A673 (cell line): ENCODE measurements around the gene TSPEAR. TPM values are rescaled to one million over a fixed set of nuclear protein-coding genes. Genes with fewer than 3 reads are reported as not detected.

Experiments
- BruUV-seq: library from RNA; stranded (reverse); fragments of 400-500 nt; replicated peaks from 2 replicates; lab custom pipeline; 2021; lab: Mats Ljungman, UMichigan
- CTCF ChIA-PET: fragments of 300-600 bp; sonication (Branson Sonifier 250); formaldehyde crosslinking; loops from one replicate; lab custom pipeline; 2022; ENCODE audit warnings: antibody characterized with exemption; lab: Charles Lee
- POLR2A ChIA-PET: fragments of 300-600 bp; sonication (Branson Sonifier 250); formaldehyde crosslinking; loops from one replicate; lab custom pipeline; 2022; ENCODE audit warnings: antibody characterized with exemption; ENCODE audit not compliant: low non-redundant PET; lab: Charles Lee
- DNase-seq: peaks from one replicate; pipeline ENCODE4 v3.0.0-alpha.2; 2015; ENCODE audit warnings: low spot score
- H3K27ac ChIP-seq: fragments of 200-600 bp; sonication (generic); 2 replicates; pipeline ENCODE4 v1.5.1; 2016; ENCODE audit warnings: mixed run types, low read depth, mild to moderate bottlenecking, mixed read lengths, antibody characterized with exemption, low read length; ENCODE audit not compliant: poor library complexity, severe bottlenecking
- H3K27me3 ChIP-seq: fragments of 200-600 bp; sonication (generic); replicated peaks from 2 replicates; pipeline ENCODE4 v1.6.1; 2017; ENCODE audit warnings: mixed run types, low read depth, mild to moderate bottlenecking, mixed read lengths, antibody characterized with exemption, low read length; ENCODE audit not compliant: insufficient read depth, poor library complexity
- H3K36me3 ChIP-seq: fragments of 200-600 bp; sonication (generic); 2 replicates; pipeline ENCODE4 v1.6.1; 2016; ENCODE audit warnings: mixed run types, mild to moderate bottlenecking, mixed read lengths, antibody characterized with exemption, low read length; ENCODE audit not compliant: insufficient read depth, poor library complexity, severe bottlenecking
- H3K4me1 ChIP-seq: fragments of 200-600 bp; sonication (generic); 2 replicates; pipeline ENCODE4 v1.6.1; 2017; ENCODE audit warnings: mixed run types, mild to moderate bottlenecking, mixed read lengths, antibody characterized with exemption, low read length; ENCODE audit not compliant: insufficient read depth, poor library complexity, severe bottlenecking
- H3K4me3 ChIP-seq: fragments of 200-600 bp; sonication (generic); 2 replicates; pipeline ENCODE4 v1.5.1; 2016; ENCODE audit warnings: low read depth, mixed run types, mild to moderate bottlenecking, mixed read lengths, low read length; ENCODE audit not compliant: poor library complexity, severe bottlenecking
- H3K9me3 ChIP-seq: fragments of 200-600 bp; sonication (generic); 2 replicates; pipeline ENCODE4 v1.6.1; 2016; ENCODE audit warnings: mixed run types, low read depth, mild to moderate bottlenecking, mixed read lengths, antibody characterized with exemption, low read length; ENCODE audit not compliant: poor library complexity, severe bottlenecking
- CTCF ChIP-seq: fragments of 300-800, 200-600 bp; sonication (generic); conservative IDR thresholded peaks from 2 replicates; pipeline ENCODE4 v1.5.1; 2017; ENCODE audit warnings: low read depth, mild to moderate bottlenecking, antibody characterized with exemption, low read length, moderate library complexity, mixed read lengths
- EZH2 ChIP-seq: fragments of 200-600 bp; sonication (generic); IDR thresholded peaks from 2 replicates; pipeline ENCODE4 v1.6.1; 2017; ENCODE audit warnings: borderline replicate concordance, low read depth, mild to moderate bottlenecking, mixed read lengths, antibody characterized with exemption, low read length; ENCODE audit not compliant: poor library complexity, severe bottlenecking
- intact Hi-C: fragments of 100-400 bp; cut with micrococcal nuclease; formaldehyde crosslinking; loops from one replicate; pipeline ENCODE4 v1.10.0; 2022; ENCODE audit not compliant: unreplicated experiment
- total RNA-seq: library from RNA; stranded (reverse); gene quantifications from 2 replicates; pipeline ENCODE4 v1.2.3, GENCODE V29; 2021

The TSPEAR gene
- total RNA-seq, 1 experiment from 2014 or later, result 8.3 TPM

GRCh38 chr21:44748621-44749020 is 37.2 kb upstream of the TSPEAR start:
- H3K36me3 ChIP-seq, result no peaks in the 10 kb centered on the region
- intact Hi-C loops, result no loop called here
- no peak overlapping the region for H3K4me3 ChIP-seq
- no peak for DNase-seq
- CTCF ChIA-PET, result no interaction called here
- no peaks in the 10 kb centered on the region for H3K27me3 ChIP-seq
- peaks cover 37% of the 10 kb centered on the region for H3K4me1 ChIP-seq
- TF ChIP-seq CTCF (no peak), EZH2 (no peak)
- peak overlapping the region; percentile 1 for H3K27ac ChIP-seq
- no TSS peak for BruUV-seq
- no peaks in the 10 kb centered on the region for H3K9me3 ChIP-seq
- POLR2A ChIA-PET, result no interaction called here

GRCh38 chr21:44742418-44743153 is 31.2 kb upstream of the TSPEAR start:
- ChIA-PET POLR2A (interaction anchor here (0.5 kb wide), 3 partner anchors 11 to 185 kb away, joined by 3 to 5 read pairs (median 3); no protein-coding TSS in a partner anchor), CTCF (interaction anchor here (0.5 to 1.4 kb wide), 3 partner anchors 51 to 232 kb away, joined by 3 to 13 read pairs (median 6); no protein-coding TSS in a partner anchor)
- Histone ChIP-seq H3K9me3 (peaks cover 15% of the 10 kb centered on the region), H3K27me3 (no peaks in the 10 kb centered on the region), H3K4me1 (peaks cover 15% of the 10 kb centered on the region), H3K27ac (peak overlapping the region; percentile 53), H3K36me3 (no peaks in the 10 kb centered on the region), H3K4me3 (no peak overlapping the region)
- intact Hi-C loops, result loop anchor here (5.0 kb wide), 1 partner anchor 230 kb away; no protein-coding TSS in a partner anchor
- DNase-seq, result peak; percentile 56
- no TSS peak for BruUV-seq
- TF ChIP-seq EZH2 (no peak), CTCF (peak; percentile 56)

- BruUV-seq, result no TSS peak
- Histone ChIP-seq H3K36me3 (no peaks in the 10 kb centered on the region), H3K4me1 (peaks cover 15% of the 10 kb centered on the region), H3K27ac (peak overlapping the region; percentile 53), H3K27me3 (no peaks in the 10 kb centered on the region), H3K4me3 (no peak overlapping the region), H3K9me3 (peaks cover 15% of the 10 kb centered on the region)
- intact Hi-C loops, result loop anchor here (5.0 kb wide), 1 partner anchor 230 kb away; no protein-coding TSS in a partner anchor
- POLR2A ChIA-PET, result interaction anchor here (0.5 kb wide), 3 partner anchors 10 to 185 kb away, joined by 3 to 5 read pairs (median 3); no protein-coding TSS in a partner anchor
- no peak for DNase-seq
- CTCF ChIA-PET, result interaction anchor here (0.5 to 1.4 kb wide), 3 partner anchors 52 to 231 kb away, joined by 3 to 13 read pairs (median 6); no protein-coding TSS in a partner anchor
- TF ChIP-seq CTCF (no peak), EZH2 (no peak)
Measured at GRCh38 chr21:44741921-44742320, 30.5 kb upstream of the TSPEAR start.
